GM18505 (cell line): ENCODE data around the gene PICK1.

Experiments used
- ATAC-seq: cut with Tn5 transposase; IDR thresholded peaks from one replicate; pipeline ENCODE4 v1.9.1; 2021; ENCODE audit not compliant: unreplicated experiment
- POLR2A ChIP-seq: IDR thresholded peaks from 4 replicates; pipeline ENCODE4 v1.6.1; 2011; ENCODE audit warnings: borderline replicate concordance; ENCODE audit not compliant: insufficient read depth, insufficient read length; ENCODE audit errors: extremely low read depth

Gene PICK1

DNA sequence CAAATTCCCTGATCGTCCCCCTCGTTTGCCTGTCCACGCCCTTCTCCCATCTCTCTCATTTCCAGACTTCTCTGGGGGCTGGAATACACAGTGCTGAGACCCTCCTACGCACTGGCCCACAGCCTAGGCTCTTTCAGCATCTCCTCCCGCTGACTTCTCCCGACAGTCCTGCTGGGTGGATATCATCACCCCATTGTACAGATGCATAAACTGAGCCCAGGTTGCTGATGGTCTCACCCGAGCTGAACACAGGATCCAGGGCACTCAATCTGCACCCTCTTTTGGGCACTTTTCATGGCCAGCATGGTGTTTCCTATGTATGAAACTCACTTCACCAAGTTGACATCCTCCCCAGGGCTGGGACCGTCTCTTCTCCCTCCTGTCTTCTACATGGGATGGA lies 31.7 kb upstream of the PICK1 start:
- TF ChIP-seq POLR2A: no peak
- ATAC-seq: no peak

DNA sequence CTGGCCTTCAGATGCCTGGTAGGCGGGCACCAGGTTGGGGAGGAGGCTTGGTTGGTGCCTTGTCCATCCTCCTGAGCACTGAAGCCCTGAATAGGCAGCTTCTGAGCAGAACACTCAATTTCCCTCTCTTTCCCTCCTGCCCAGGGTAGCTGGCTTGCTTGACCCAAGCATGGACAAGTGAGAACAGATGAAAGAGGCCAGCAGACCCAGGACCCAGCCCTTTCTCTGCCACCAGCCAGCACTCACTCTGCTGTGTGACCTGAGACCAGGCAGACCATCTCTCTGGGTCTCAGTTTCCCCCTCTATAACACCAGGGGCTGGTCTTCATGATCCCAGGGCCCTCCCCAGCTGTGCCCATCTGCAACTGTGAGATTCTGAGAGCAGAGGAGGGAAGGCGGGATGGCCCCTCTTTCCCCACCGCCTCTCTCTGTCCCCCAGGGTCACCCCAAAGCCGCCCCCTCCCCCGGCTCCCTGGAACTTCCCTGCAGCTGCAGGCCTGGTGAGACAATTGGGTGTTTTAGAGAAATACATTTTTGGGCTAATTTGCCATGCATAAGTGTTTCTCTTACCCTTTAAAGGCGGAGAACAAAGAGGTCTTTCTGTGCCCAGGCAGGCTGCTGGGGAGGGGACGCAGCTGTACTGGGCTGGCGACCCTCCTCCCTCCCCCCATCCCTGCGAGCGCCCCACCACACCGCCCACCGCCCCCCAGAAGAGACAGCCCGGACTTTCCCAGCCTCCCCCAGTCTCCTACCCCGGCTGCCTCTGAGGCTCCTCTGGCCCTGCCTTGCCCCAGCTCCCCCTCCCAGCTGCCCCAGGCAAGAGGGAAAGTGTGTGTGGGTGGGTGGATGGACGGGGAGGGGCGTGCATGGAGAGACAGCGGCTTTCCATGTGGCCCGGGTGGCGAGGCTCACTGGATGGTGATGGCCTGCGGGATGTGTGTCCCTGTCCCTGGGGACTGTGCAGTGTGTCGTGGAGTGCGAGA lies 30.8 kb upstream of the PICK1 start:
- no peak for TF ChIP-seq POLR2A
- ATAC-seq: no peak

DNA sequence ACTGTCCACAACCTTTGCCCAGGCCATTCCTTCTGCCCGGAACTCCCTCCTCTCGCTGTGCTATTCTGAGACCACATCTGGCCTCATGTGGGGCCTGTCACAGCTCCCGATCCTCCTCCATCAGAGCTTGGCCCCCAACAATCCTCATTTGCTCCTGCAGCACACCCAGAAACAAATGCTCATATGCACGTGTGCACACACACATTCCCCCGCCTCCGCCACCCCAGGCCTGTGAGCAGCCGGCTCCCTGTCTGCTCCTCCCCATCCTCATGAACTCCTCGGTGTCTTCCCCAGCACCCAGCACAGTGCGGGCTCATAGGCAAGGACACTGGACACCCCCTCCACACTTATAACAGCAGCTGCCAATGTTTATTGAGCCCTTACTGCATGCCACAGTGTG lies 29.7 kb upstream of the PICK1 start:
- no peak for ATAC-seq
- no peak for TF ChIP-seq POLR2A

DNA sequence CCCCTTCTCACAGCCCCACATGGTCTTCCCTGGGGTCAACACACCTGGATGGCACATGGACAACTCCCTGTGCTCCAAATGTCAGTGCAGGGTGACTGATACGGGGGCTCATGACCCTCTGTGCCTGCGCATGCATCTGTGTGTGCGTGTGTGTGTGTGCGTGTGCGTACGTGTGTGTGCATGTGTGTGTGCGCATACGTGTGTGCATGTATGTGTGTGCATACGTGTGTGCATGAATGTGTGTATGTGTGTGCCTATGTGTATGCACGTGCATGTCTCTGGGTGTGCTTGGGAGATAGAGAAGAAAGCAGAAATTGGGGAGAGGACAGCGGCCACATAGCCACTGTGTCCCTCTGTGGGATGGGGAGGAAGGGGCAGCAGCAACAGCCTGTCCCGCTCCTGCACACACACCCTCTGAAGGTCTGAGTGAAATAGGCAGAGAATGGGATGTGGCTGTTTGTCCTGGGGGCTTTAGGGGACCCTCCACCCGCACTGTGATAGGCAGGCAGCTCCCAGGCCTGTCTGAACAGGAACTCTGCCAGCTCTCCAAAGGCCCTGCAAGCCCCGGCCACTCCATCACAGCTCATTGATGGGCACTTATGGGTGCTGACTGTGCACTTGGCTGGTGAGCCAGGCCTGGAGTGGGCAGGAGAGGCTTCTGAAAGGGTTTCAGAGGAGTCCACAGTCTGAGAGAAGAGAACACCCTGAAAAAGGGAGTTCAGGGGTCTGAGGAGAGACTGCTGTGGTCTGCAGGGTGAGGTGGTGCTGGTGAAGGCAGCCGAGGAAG lies 28.7 kb upstream of the PICK1 start:
- TF ChIP-seq POLR2A: no peak
- no peak for ATAC-seq

DNA sequence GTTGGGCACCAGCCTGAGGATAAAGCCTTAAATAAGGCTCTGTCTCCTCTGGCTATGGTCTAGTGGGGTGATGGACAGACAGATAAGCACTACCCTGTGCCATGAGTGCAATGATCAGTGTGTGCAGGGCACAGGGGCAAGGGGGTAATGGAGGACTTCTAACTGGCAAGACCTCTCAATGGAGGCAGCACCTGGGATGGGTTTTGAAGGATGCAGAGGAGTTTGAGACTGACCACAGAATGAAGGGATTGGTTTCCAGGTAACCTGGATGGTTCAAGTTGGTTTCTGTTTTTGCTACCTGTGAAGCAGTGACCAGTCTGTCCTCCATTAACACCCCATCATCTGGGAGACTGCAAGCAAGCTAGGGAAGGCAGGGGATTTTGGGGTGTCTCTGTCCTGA lies 27.8 kb upstream of the PICK1 start:
- TF ChIP-seq POLR2A: no peak
- no peak for ATAC-seq

DNA sequence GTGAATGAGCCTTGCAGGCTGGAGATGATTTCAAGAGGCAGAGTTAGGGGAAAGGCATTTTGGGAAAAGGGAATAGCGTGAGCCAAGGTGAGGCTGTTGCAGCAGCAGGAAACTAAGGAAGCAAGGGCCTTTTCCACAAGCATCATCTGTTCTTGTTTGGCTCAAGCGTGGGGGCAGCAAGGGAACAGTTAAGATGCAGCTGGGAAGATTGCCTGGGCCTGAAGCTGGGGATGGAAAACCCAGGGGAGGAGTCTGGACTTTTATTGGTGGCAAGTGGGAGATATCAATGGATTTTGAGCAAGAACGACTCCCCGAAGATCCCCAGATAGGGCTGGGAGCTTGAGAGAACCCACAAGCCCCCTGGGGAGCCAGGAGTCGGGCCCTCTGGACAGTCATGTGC lies 27.3 kb upstream of the PICK1 start:
- TF ChIP-seq POLR2A: no peak
- no peak for ATAC-seq

DNA sequence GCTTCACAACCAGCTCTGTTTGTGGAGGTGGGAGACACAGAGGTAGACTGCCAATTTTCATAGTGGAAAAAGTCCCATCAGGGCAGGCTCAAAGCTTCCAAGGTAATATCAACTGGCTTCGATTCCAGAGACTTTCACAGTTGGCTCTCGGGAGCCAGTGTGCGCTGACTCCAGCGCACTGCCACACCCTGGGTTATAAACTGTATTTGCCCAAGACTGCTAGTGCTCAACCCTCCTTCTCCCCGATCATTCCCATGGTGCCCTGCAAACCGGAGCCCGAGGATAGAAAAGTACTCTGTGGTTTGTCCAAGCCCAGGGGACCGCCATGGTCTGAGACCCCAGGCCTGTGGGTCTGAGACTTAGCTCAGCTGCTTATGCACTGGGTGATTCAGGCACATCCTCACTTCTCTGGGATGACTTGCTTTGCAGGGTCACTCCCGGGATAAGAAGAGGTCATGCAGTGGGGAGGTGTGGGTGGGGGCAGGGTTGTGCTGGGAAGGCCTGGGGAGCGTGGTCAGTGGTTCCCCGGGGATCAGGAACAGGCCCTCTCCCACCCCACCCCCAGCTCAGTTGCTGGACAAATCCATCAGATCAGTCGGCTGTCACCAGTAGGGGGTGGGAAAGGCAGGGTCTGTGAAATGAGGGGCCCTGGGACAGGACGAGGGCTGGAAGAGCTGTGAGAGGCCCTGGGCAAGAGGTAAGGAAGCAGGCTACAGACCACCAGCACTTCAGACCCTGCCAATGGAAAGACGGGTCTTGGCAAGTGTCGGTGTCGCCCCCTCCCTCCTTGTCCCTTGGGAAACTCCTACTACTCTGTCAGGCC lies 26.7 kb upstream of the PICK1 start:
- ATAC-seq: no peak
- TF ChIP-seq POLR2A: no peak

DNA sequence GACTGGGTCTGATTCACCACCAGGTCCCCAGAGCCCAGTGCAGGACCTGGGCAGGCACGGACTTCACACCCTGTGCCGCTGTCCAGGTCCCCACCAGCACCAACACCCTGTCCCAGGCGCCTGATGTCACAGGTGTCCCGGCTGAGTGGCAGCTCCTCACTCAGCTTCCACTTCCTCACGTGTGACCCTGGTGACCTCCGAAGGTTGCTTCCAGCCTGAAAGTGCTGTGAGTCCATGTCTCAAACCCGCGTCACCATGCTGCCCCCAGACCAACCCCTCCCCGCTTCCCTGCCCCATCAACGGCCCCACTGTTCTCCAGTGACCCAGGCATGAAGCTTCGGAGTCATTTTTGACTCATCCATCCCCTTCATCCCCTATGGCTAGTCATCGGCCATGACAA lies 25.7 kb upstream of the PICK1 start:
- TF ChIP-seq POLR2A: no peak
- ATAC-seq: no peak

DNA sequence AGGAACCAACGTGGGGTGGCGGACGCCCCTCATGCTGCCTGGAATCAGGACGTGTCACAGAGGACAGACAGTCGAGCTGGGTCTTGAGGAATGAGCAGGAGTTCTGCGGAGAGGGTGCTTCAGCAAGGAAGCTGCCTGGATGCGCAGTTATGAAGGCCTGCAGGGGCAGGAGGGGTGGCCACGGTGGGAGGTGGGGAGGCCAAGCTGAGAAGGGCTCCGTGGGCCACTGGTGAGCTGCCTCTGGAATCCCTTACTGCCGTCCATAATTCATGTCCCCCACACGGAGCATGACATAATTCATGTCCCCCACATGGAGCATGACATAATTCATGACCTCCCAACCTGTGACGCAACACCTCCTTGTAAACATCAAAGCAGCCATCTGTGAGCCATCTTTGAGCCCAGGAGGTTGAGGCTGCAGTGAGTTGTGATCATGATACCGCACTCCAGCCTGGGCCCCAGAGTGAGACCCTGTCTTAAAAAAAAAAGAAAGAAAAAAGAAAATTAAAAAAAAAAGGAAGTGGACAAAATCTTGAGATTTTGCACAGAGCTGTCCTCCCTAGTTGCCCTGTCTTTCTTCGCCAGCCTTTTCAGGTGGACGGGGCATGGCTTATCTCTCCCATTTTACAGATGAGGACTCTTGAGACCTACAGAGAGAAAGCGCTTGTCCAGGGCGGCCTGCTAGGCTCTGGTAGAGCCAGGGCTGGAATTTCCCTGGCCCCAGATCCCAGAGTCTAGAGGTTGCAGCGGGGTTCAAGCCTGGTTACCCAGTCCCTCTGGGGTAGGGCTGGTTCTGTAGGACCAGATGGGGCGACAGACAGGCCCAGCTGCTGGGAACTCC lies 24.3 kb upstream of the PICK1 start:
- no peak for ATAC-seq
- no peak for TF ChIP-seq POLR2A

DNA sequence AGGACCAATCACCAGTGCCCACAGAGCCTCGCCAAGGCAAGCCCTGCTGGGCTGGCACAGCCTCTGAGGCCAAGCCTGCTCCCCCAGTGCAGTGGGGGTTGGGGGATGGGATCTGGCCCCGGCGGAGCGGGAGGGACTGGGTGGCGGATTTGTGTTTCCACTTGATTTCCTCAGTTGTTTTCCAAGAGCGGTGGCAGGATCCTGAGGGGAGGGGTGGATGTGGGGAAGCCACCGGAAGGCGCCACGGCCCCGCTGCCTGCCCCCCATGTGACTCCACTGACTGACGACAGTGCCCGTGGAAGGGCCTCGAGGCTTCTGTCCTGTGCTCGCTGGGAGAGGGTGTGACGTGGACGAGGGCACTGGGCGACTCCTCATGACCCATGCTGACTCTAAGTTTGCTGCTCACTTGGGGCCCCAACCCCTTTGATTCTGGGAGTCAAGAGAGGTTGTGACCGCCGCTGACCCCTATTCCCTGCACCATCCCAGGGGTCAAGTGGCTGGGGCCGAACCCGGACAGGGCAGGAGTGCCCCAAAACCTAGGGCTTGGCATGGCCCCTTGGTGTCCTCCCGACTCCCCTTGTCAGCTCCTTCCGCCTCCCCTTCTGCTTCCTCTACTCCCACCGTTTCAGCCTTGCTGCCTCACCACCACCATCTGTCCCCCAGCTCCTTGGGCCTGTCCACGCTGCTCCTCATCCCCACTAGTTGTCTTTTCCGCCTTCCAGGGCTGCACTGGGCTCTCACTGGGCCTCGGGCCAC lies 23.5 kb upstream of the PICK1 start:
- TF ChIP-seq POLR2A: no peak
- ATAC-seq: no peak

DNA sequence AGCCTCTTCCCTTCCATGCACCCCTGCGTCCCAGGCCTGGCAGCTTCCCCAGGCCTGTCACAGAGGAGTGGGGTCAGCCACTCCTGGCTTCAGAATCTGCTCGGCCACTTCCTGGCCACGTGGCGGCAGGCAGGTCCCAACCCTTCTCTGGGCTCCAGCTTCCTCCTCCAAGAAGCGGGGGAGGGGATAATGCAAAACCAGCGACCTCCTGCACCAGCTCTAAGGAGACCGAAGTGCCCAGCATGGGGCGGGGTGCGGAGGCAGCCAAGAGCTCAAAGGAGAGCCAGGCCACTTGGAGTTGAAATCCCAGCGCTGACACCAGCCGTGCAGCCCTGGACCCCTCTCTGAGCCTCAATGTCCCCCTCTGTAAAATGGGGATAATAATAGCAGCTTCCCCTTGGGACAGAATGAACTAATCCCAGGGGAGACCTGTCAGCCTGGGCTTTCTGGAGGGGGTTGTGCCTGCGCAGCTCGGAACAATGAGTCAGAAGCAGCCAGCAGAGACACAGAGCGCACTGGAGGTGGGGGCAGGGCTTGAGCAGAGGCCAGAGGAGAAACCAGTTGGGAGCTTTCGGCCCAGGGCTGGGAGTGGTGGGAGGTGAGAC lies 22.8 kb upstream of the PICK1 start:
- no peak for TF ChIP-seq POLR2A
- no peak for ATAC-seq
